GM18502 (cell line): ENCODE measurements around the gene GRIA1.

Source experiments
- ATAC-seq: cut with Tn5 transposase; IDR thresholded peaks from one replicate; pipeline ENCODE4 v1.9.1; 2021; ENCODE audit warnings: mild to moderate bottlenecking; ENCODE audit not compliant: unreplicated experiment, poor library complexity

The GRIA1 gene

GRCh38 chr5:153641183-153641688 is 150.8 kb downstream of the GRIA1 start:
- no peak for ATAC-seq

- ATAC-seq = no peak
Measured at GRCh38 chr5:153654504-153655200, 164.2 kb downstream of the GRIA1 start.

GRCh38 chr5:153655201-153655510 is 164.7 kb downstream of the GRIA1 start:
- no peak for ATAC-seq

- no peak for ATAC-seq
Measured at GRCh38 chr5:153658149-153658548, 167.7 kb downstream of the GRIA1 start.

GRCh38 chr5:153658606-153659005 is 168.1 kb downstream of the GRIA1 start:
- no peak for ATAC-seq

GRCh38 chr5:153659039-153659736 is 168.7 kb downstream of the GRIA1 start:
- no peak for ATAC-seq

GRCh38 chr5:153660919-153661318 is 170.4 kb downstream of the GRIA1 start:
- no peak for ATAC-seq

- ATAC-seq = no peak
Measured at GRCh38 chr5:153661897-153662296, 171.4 kb downstream of the GRIA1 start.

GRCh38 chr5:153670101-153670500 is 179.6 kb downstream of the GRIA1 start:
- ATAC-seq = no peak

- ATAC-seq = no peak
Measured at GRCh38 chr5:153671653-153672346, 181.3 kb downstream of the GRIA1 start.

GRCh38 chr5:153672347-153673090 is 182.0 kb downstream of the GRIA1 start:
- no peak for ATAC-seq

- ATAC-seq = no peak
Measured at GRCh38 chr5:153674356-153674755, 183.9 kb downstream of the GRIA1 start.

GRCh38 chr5:153676406-153676805 is 185.9 kb downstream of the GRIA1 start:
- no peak for ATAC-seq

- no peak for ATAC-seq
Measured at GRCh38 chr5:153676821-153677220, 186.4 kb downstream of the GRIA1 start.

- ATAC-seq = no peak
Measured at GRCh38 chr5:153678617-153679329, 188.3 kb downstream of the GRIA1 start.

- ATAC-seq = no peak
Measured at GRCh38 chr5:153690236-153690635, 199.8 kb downstream of the GRIA1 start.

- no peak for ATAC-seq
Measured at GRCh38 chr5:153696256-153696655, 205.8 kb downstream of the GRIA1 start.

GRCh38 chr5:153699035-153699434 is 208.6 kb downstream of the GRIA1 start:
- ATAC-seq = no peak

- no peak for ATAC-seq
Measured at GRCh38 chr5:153700940-153701339, 210.5 kb downstream of the GRIA1 start.

GRCh38 chr5:153702265-153702664 is 211.8 kb downstream of the GRIA1 start:
- ATAC-seq = no peak
